ENCODE measurements around the gene COX19. TPM values are rescaled to one million over a fixed set of nuclear protein-coding genes. Genes with fewer than 3 reads are reported as not detected.

The COX19 gene
- total RNA-seq, 1 experiment from 2014 or later: 20.5 TPM

DNA sequence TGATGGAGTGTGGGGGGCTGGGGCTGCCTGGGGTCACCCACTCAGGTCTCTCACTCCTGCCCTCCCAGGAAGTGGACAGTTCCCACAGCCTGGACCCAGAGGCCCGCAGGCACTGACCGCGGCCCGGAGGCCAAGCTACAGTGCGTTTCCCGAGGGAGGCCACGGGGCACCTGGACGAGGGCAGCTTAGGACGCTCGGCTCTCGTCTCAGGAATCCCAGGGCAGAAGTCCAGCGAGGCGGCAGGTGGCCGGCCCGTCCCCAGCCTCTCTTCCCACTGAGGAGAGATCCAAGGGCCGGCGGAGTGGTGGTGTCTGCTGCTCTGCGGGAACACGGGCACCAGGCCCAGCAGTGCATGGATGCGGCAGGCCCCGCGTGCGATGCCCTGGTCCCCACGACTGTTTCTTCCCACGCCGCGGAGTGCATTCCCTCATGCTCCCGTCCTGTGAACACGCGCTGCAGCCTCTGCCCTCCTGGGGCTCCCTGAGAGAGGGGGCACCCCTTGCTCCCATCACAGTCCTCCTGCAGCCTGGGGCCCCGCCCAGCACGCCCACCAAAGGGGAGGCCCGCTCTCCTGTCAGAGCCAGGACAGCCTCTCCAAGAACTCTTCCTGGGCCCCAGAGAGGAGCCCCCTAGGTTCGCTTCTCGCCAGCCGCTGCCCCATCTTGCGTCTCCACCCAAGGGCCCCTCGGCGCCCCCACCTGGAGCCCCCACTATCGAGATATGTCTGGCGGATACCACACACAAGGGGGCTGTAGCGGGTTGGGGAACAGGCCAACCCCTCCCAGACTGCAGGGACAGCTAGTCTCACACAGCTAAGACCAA, 44.7 kb upstream of the COX19 start:
- Histone ChIP-seq H3K4me2 (ENCODE audit: low read depth, low read length, poor library complexity, severe bottlenecking) (no peak overlapping the region), H3K79me2 (ENCODE audit: low read length) (no peaks in the 10 kb centered on the region), H3K9ac (ENCODE audit: low read length) (no peak overlapping the region), H4K20me1 (ENCODE audit: insufficient read depth, low read depth, low read length) (peaks cover 81% of the 10 kb centered on the region), H3K4me3 (ENCODE audit: low read length) (no peak overlapping the region), H3K27me3 (ENCODE audit: low read length) (no peaks in the 10 kb centered on the region; the same call in 1 of the 2 replicates), H3K9me2 (replicated peaks; ENCODE audit: insufficient read depth, low read length) (no peaks in the 10 kb centered on the region), H3K36me3 (ENCODE audit: insufficient read depth, low read length) (no peaks in the 10 kb centered on the region), H3K27ac (ENCODE audit: low read length) (no peak overlapping the region), H2AFZ (ENCODE audit: low read length) (no peak overlapping the region), H3K9me3 (ENCODE audit: low read length) (no peaks in the 10 kb centered on the region), H3K4me1 (ENCODE audit: low read length) (peaks cover 33% of the 10 kb centered on the region)
- no peak for DNase-seq

DNA sequence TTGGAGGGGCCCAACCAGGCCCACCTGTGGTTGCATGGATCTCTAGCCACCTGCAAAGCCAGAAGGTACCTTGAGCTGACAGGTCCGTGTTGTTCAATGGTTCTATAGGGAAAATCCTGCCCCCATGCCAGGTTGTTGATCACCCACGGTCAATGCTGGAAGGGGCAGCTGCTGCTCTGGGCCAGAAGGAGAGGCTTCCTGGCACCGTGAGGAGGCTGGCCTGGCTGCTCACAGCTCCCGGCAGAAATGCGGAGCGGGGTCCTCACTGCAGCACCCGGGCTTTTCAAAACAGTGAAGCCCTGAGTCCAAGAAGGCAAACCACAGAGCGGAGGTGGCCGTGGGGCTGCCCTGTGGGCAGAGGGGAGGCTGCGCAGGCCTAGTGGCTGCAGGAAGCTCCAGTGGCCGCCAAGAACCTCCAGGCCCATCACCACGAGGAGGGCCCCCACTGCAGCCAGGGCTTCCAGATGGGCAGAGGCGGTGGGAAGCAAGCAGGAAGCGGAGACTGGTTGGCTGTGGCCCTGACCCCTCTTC, 44.0 kb upstream of the COX19 start:
- H3K9me3 ChIP-seq (ENCODE audit: low read length): no peaks in the 10 kb centered on the region
- H3K9ac ChIP-seq (ENCODE audit: low read length): no peak overlapping the region
- peaks cover 30% of the 10 kb centered on the region for H3K4me1 ChIP-seq (ENCODE audit: low read length)
- H3K27ac ChIP-seq (ENCODE audit: low read length): no peak overlapping the region
- no peak overlapping the region for H2AFZ ChIP-seq (ENCODE audit: low read length)
- DNase-seq: no peak
- no peaks in the 10 kb centered on the region for H3K9me2 ChIP-seq (replicated peaks; ENCODE audit: insufficient read depth, low read length)
- H3K4me2 ChIP-seq (ENCODE audit: low read depth, low read length, poor library complexity, severe bottlenecking): no peak overlapping the region
- H4K20me1 ChIP-seq (ENCODE audit: insufficient read depth, low read depth, low read length): peaks cover 83% of the 10 kb centered on the region
- no peaks in the 10 kb centered on the region; the same call in 1 of the 2 replicates for H3K27me3 ChIP-seq (ENCODE audit: low read length)
- no peaks in the 10 kb centered on the region for H3K36me3 ChIP-seq (ENCODE audit: insufficient read depth, low read length)
- H3K4me3 ChIP-seq (ENCODE audit: low read length): no peak overlapping the region
- no peaks in the 10 kb centered on the region for H3K79me2 ChIP-seq (ENCODE audit: low read length)

DNA sequence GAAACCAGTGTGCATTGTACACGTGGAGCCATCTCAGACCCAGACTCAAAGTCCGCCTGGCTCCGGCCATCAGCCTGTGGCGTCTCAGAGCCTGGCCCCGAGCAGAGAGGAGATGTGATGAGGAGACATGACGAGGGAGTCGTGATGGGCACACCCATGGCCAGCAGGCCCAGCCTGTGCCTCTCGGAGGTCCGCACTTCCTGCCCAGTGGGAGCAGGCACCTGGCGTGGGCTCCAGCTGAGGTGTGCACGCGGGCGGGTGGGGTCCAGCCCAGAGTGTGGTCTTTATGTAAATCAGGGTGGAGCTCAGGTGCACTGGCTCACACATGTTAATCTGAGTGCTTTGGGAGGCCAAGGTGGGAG, 43.0 kb upstream of the COX19 start:
- H3K9ac ChIP-seq (ENCODE audit: low read length): no peak overlapping the region
- no peak for DNase-seq
- H4K20me1 ChIP-seq (ENCODE audit: insufficient read depth, low read depth, low read length): peaks cover 83% of the 10 kb centered on the region
- H2AFZ ChIP-seq (ENCODE audit: low read length): no peak overlapping the region
- H3K27ac ChIP-seq (ENCODE audit: low read length): no peak overlapping the region
- no peaks in the 10 kb centered on the region for H3K36me3 ChIP-seq (ENCODE audit: insufficient read depth, low read length)
- H3K27me3 ChIP-seq (ENCODE audit: low read length): no peaks in the 10 kb centered on the region; the same call in 1 of the 2 replicates
- H3K9me2 ChIP-seq (replicated peaks; ENCODE audit: insufficient read depth, low read length): no peaks in the 10 kb centered on the region
- H3K4me2 ChIP-seq (ENCODE audit: low read depth, low read length, poor library complexity, severe bottlenecking): no peak overlapping the region
- H3K9me3 ChIP-seq (ENCODE audit: low read length): no peaks in the 10 kb centered on the region
- H3K4me3 ChIP-seq (ENCODE audit: low read length): no peak overlapping the region
- H3K4me1 ChIP-seq (ENCODE audit: low read length): peaks cover 20% of the 10 kb centered on the region
- H3K79me2 ChIP-seq (ENCODE audit: low read length): no peaks in the 10 kb centered on the region

DNA sequence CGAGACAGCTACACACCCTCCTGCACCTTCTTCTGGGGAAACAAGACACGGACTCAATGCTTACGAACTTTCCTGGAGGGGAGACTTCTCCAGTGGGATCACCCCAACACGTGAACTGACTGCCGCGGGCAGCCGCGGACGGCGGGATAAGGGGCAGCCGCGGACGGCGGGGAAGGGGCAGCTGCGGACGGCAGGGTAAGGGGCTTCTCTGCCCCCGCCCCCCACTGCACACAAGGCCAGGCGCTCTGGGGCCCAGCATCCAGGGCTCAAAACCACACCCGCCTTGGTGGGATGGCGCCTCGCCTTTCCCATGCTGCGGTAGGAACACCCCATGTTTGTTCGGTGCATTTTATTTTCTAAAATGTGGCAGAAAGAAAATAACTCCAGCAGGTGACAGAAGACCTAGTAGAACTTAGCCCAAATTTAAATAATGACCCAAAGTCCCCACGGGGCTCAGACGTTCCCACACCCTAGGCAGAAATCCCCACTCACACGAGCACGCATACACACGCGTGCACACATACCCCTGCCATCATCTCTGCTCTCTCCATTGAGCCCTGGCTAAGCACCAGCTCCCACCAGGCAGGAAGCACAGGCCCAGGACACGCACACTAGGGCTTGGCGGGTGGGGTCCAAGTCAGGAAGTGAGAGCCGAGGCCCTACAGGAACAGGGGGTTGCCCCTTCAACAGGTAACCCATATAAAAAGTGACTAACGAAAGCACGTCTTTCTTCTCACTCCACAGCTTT, 42.4 kb upstream of the COX19 start:
- peaks cover 77% of the 10 kb centered on the region for H4K20me1 ChIP-seq (ENCODE audit: insufficient read depth, low read depth, low read length)
- H3K9me3 ChIP-seq (ENCODE audit: low read length): no peaks in the 10 kb centered on the region
- no peak overlapping the region for H3K27ac ChIP-seq (ENCODE audit: low read length)
- H2AFZ ChIP-seq (ENCODE audit: low read length): no peak overlapping the region
- H3K79me2 ChIP-seq (ENCODE audit: low read length): no peaks in the 10 kb centered on the region
- no peaks in the 10 kb centered on the region for H3K9me2 ChIP-seq (replicated peaks; ENCODE audit: insufficient read depth, low read length)
- H3K27me3 ChIP-seq (ENCODE audit: low read length): no peaks in the 10 kb centered on the region; the same call in 1 of the 2 replicates
- no peak for DNase-seq
- H3K9ac ChIP-seq (ENCODE audit: low read length): no peak overlapping the region
- no peak overlapping the region for H3K4me3 ChIP-seq (ENCODE audit: low read length)
- H3K4me1 ChIP-seq (ENCODE audit: low read length): peaks cover 14% of the 10 kb centered on the region
- H3K36me3 ChIP-seq (ENCODE audit: insufficient read depth, low read length): no peaks in the 10 kb centered on the region
- H3K4me2 ChIP-seq (ENCODE audit: low read depth, low read length, poor library complexity, severe bottlenecking): no peak overlapping the region

DNA sequence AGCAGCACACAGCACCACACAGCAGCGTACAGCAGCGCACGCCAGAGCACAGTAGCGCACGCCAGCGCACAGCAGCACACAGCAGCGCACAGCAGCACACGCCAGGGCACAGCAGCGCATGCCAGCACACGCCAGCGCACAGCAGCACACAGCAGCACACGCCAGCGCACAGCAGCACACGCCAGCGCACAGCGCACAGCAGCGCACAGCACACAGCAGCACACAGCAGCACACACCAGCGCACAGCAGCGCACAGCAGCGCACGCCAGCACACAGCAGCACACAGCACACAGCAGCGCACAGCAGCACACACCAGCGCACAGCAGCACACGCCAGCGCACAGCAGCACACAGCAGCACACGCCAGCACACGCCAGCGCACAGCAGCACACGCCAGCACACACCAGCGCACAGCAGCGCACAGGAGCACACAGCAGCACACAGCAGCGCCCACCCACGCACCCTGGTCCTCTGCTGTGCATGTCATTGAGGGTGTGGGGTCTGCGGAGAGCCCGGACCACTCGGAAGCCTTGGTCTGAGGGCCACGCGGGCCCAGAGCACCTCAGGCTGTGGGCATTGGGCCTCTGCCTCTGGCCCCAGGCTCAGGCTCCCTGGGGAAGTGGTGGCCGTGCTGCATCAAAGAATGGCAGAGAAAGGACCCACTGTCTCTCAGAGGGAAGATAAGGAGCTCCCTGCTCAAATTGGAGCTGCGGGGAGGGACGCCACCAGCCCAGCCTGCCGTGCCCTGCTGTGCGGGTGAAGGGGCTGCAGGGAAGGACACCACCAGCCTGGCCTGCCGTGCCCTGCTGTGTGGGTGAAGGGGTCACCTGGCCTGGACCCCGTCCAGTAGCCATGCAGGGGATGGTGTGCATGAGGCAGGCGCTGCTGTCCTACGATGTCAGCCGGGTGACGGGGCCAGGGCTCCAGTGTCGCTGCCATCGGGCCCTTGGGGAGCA, 41.5 kb upstream of the COX19 start:
- H4K20me1 ChIP-seq (ENCODE audit: insufficient read depth, low read depth, low read length): peaks cover 73% of the 10 kb centered on the region
- H3K79me2 ChIP-seq (ENCODE audit: low read length): no peaks in the 10 kb centered on the region
- no peaks in the 10 kb centered on the region for H3K36me3 ChIP-seq (ENCODE audit: insufficient read depth, low read length)
- H2AFZ ChIP-seq (ENCODE audit: low read length): no peak overlapping the region
- no peak overlapping the region for H3K4me3 ChIP-seq (ENCODE audit: low read length)
- no peak for DNase-seq
- H3K9ac ChIP-seq (ENCODE audit: low read length): no peak overlapping the region
- H3K4me2 ChIP-seq (ENCODE audit: low read depth, low read length, poor library complexity, severe bottlenecking): no peak overlapping the region
- H3K4me1 ChIP-seq (ENCODE audit: low read length): peaks cover 12% of the 10 kb centered on the region
- no peaks in the 10 kb centered on the region; the same call in 1 of the 2 replicates for H3K27me3 ChIP-seq (ENCODE audit: low read length)
- no peaks in the 10 kb centered on the region for H3K9me2 ChIP-seq (replicated peaks; ENCODE audit: insufficient read depth, low read length)
- H3K9me3 ChIP-seq (ENCODE audit: low read length): no peaks in the 10 kb centered on the region
- no peak overlapping the region for H3K27ac ChIP-seq (ENCODE audit: low read length)

DNA sequence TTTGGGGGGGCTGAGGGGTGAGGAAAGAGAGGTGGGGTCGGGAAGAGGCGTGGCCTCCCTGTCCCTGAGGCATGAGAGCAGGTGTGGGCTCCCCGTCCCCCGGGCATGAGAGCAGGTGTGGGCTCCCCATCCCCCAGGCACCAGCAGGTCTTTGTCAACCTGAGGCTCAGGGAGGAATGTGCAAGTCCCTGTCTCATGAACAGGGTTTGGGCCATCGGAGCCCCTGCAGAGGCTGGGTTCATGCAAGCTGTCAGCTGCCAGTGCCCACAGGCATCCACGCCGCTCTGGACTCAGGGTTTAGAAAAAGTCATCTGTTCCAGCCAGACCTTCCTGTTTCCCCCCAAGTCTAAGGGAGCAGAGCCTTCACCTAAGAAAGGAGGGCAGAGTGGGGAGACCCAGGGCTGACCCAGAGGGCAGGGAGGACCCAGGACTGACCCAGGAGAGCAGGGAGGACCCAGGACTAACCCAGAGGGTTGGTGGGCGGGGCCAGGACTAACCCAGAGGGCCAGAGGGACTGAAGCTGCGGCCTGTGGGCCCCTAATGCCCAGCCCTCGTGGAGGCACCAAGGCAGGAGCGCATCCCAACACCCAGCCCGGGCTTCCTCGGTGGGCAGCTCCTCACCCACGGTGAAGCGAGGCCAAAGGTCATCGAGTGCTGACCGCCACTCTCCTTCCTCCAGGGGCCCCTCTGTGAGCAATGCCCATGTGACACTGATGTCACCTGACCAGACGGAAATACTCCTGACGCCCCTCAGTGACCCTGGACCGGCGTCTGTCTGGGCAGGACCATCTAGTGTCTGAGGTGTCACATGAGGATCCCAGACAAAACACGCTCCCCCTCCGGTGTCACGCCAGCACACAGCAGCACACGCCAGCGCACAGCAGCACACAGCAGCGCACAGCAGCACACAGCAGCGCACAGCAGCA, 40.1 kb upstream of the COX19 start:
- Histone ChIP-seq H3K27ac (ENCODE audit: low read length) (no peak overlapping the region), H2AFZ (ENCODE audit: low read length) (no peak overlapping the region), H3K4me3 (ENCODE audit: low read length) (no peak overlapping the region), H3K4me2 (ENCODE audit: low read depth, low read length, poor library complexity, severe bottlenecking) (no peak overlapping the region), H3K4me1 (ENCODE audit: low read length) (peaks cover 12% of the 10 kb centered on the region), H3K9me3 (ENCODE audit: low read length) (no peaks in the 10 kb centered on the region), H3K9ac (ENCODE audit: low read length) (no peak overlapping the region), H3K36me3 (ENCODE audit: insufficient read depth, low read length) (no peaks in the 10 kb centered on the region), H3K27me3 (ENCODE audit: low read length) (no peaks in the 10 kb centered on the region), H4K20me1 (ENCODE audit: insufficient read depth, low read depth, low read length) (peaks cover 69% of the 10 kb centered on the region), H3K9me2 (replicated peaks; ENCODE audit: insufficient read depth, low read length) (no peaks in the 10 kb centered on the region), H3K79me2 (ENCODE audit: low read length) (no peaks in the 10 kb centered on the region)
- no peak for DNase-seq

DNA sequence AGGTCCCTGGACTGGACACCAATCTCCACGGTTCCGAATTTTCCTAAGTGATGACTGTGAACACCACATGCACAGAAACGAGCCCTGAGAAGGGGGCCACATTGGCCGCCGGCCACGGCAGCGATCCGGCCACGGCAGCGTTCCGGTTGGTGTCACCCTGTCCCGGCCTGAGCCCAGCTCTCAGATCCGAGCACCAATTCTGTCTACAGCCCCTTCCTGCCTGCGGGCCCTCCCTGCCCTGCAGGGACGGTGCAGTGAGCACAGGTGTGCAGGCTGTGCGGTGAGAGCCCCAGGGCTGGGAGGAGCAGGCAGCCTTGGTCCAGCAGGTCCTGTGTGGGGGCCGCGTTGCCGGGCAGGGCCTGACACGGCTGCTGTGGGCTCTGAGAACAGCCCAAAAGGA, 39.3 kb upstream of the COX19 start:
- H2AFZ ChIP-seq (ENCODE audit: low read length): no peak overlapping the region
- H3K9me3 ChIP-seq (ENCODE audit: low read length): no peaks in the 10 kb centered on the region
- no peak overlapping the region for H3K4me2 ChIP-seq (ENCODE audit: low read depth, low read length, poor library complexity, severe bottlenecking)
- no peaks in the 10 kb centered on the region for H3K36me3 ChIP-seq (ENCODE audit: insufficient read depth, low read length)
- no peaks in the 10 kb centered on the region for H3K27me3 ChIP-seq (ENCODE audit: low read length)
- H3K4me1 ChIP-seq (ENCODE audit: low read length): peaks cover 12% of the 10 kb centered on the region
- H3K4me3 ChIP-seq (ENCODE audit: low read length): no peak overlapping the region
- no peak for DNase-seq
- no peaks in the 10 kb centered on the region for H3K9me2 ChIP-seq (replicated peaks; ENCODE audit: insufficient read depth, low read length)
- peaks cover 69% of the 10 kb centered on the region for H4K20me1 ChIP-seq (ENCODE audit: insufficient read depth, low read depth, low read length)
- H3K27ac ChIP-seq (ENCODE audit: low read length): no peak overlapping the region
- no peak overlapping the region for H3K9ac ChIP-seq (ENCODE audit: low read length)
- H3K79me2 ChIP-seq (ENCODE audit: low read length): no peaks in the 10 kb centered on the region
